NCI-H2196 treated with DMSO at 0.1 percent for 48 hours (cell line): Measurements from ENCODE around the gene EMID1.

Source experiments
- DNase-seq: peaks from one replicate; lab custom pipeline; 2025; ENCODE audit not compliant: unreplicated experiment; lab: John Stamatoyannopoulos, UW

Gene EMID1

GRCh38 chr22:29205594-29206371 is at the start of gene EMID1:
EMID1 (plus strand) TSS chr22:29205896; CDS start chr22:29206039, 143 bp downstream.
- DNase-seq: no peak

- no peak for DNase-seq
These were observed 49.7 kb upstream of the EMID1 start for GRCh38 chr22:29155966-29156365.

- DNase-seq: no peak
These were observed 49.2 kb upstream of the EMID1 start for GRCh38 chr22:29156507-29156906.

GRCh38 chr22:29157759-29158535 is 47.7 kb upstream of the EMID1 start:
- no peak for DNase-seq

- DNase-seq: no peak
These were observed 47.1 kb upstream of the EMID1 start for GRCh38 chr22:29158546-29158945.

- DNase-seq: no peak
These were observed 41.9 kb upstream of the EMID1 start for GRCh38 chr22:29163808-29164207.

- DNase-seq: no peak
These were observed 40.2 kb upstream of the EMID1 start for GRCh38 chr22:29165321-29166060.

- DNase-seq: no peak
These were observed 39.5 kb upstream of the EMID1 start for GRCh38 chr22:29166180-29166579.

GRCh38 chr22:29167032-29167911 is 38.4 kb upstream of the EMID1 start:
- DNase-seq: no peak

- DNase-seq: no peak
These were observed 34.0 kb upstream of the EMID1 start for GRCh38 chr22:29171721-29172120.

- no peak for DNase-seq
These were observed 33.5 kb upstream of the EMID1 start for GRCh38 chr22:29172216-29172615.

GRCh38 chr22:29175312-29175835 is 30.3 kb upstream of the EMID1 start:
- DNase-seq: no peak

- no peak for DNase-seq
These were observed 21.5 kb upstream of the EMID1 start for GRCh38 chr22:29183971-29184848.

GRCh38 chr22:29184849-29185490 is 20.7 kb upstream of the EMID1 start:
- DNase-seq: no peak

- no peak for DNase-seq
These were observed 19.4 kb upstream of the EMID1 start for GRCh38 chr22:29186302-29186701.

GRCh38 chr22:29187831-29188230 is 17.9 kb upstream of the EMID1 start:
- no peak for DNase-seq

- no peak for DNase-seq
These were observed 15.6 kb upstream of the EMID1 start for GRCh38 chr22:29190051-29190450.

GRCh38 chr22:29190918-29191317 is 14.8 kb upstream of the EMID1 start:
- no peak for DNase-seq

- no peak for DNase-seq
These were observed 12.7 kb upstream of the EMID1 start for GRCh38 chr22:29193021-29193420.
